PC-3 (cell line): ENCODE measurements around the gene MEX3A. TPM values are rescaled to one million over a fixed set of nuclear protein-coding genes. Genes with fewer than 3 reads are reported as not detected.

Experiments
- ATAC-seq: fragments of 200-7000 bp; cut with Tn5 transposase; 2 replicates; pipeline ENCODE4 v1.9.1; 2020; ENCODE audit warnings: mild to moderate bottlenecking, moderate library complexity
- BruUV-seq: library from RNA; stranded (reverse); fragments of 400-500 nt; replicated peaks from 2 replicates; lab custom pipeline; 2021; lab: Mats Ljungman, UMichigan
- CTCF ChIA-PET: fragments of 300-600 bp; sonication (Branson Sonifier 250); formaldehyde crosslinking; loops from one replicate; lab custom pipeline; 2022; ENCODE audit warnings: antibody characterized with exemption; lab: Charles Lee
- POLR2A ChIA-PET: fragments of 300-600 bp; sonication (Branson Sonifier 250); formaldehyde crosslinking; loops from one replicate; lab custom pipeline; 2022; ENCODE audit warnings: antibody characterized with exemption; ENCODE audit not compliant: unreplicated experiment; lab: Charles Lee
- DNase-seq: peaks from one replicate; pipeline ENCODE4 v3.0.0-alpha.2; 2015
- H2AFZ ChIP-seq: fragments of 300-600 bp; sonication (generic); 2 replicates; pipeline ENCODE4 v1.6.0; 2016; ENCODE audit warnings: antibody characterized with exemption, low read length
- H3F3A ChIP-seq: fragments of 300-600 bp; sonication (generic); one replicate; pipeline ENCODE4 v1.6.0; 2017; ENCODE audit warnings: antibody characterized with exemption, low read length, control low read depth, mild to moderate bottlenecking; ENCODE audit not compliant: unreplicated experiment
- H3K27ac ChIP-seq: fragments of 300-600 bp; sonication (generic); 2 replicates; pipeline ENCODE4 v1.5.1; 2016; ENCODE audit warnings: mild to moderate bottlenecking, low read length
- H3K27me3 ChIP-seq: fragments of 300-600 bp; sonication (generic); 2 replicates; pipeline ENCODE4 v1.6.1; 2016; ENCODE audit warnings: low read length, mixed read lengths
- H3K36me3 ChIP-seq: fragments of 300-600 bp; sonication (generic); 2 replicates; pipeline ENCODE4 v1.6.1; 2016; ENCODE audit warnings: low read depth, mixed run types, low read length, mixed read lengths
- H3K4me1 ChIP-seq: fragments of 300-600 bp; sonication (generic); 2 replicates; pipeline ENCODE4 v1.5.1; 2016; ENCODE audit warnings: low read length; ENCODE audit not compliant: insufficient read depth
- H3K4me2 ChIP-seq: fragments of 300-600 bp; sonication (generic); 2 replicates; pipeline ENCODE4 v1.6.0; 2016; ENCODE audit warnings: low read length
- H3K4me3 ChIP-seq: fragments of 300-600 bp; sonication (generic); 2 replicates; pipeline ENCODE4 v1.5.1; 2016; ENCODE audit warnings: mild to moderate bottlenecking, low read length, mixed read lengths
- H3K79me2 ChIP-seq: fragments of 300-600 bp; sonication (generic); 2 replicates; pipeline ENCODE4 v1.6.1; 2017; ENCODE audit warnings: low read length, mixed read lengths
- H3K9ac ChIP-seq: fragments of 300-600 bp; sonication (generic); 2 replicates; pipeline ENCODE4 v1.6.0; 2016; ENCODE audit warnings: mild to moderate bottlenecking, low read length
- H3K9me2 ChIP-seq: fragments of 300-600 bp; sonication (generic); replicated peaks from 2 replicates; pipeline ENCODE4 v1.6.1; 2016; ENCODE audit warnings: mixed run types, low read length, mixed read lengths
- H3K9me3 ChIP-seq: fragments of 300-600 bp; sonication (generic); 2 replicates; pipeline ENCODE4 v1.6.1; 2016; ENCODE audit warnings: low read length, mixed read lengths
- H4K20me1 ChIP-seq: fragments of 300-600 bp; sonication (generic); 2 replicates; pipeline ENCODE4 v1.6.1; 2016; ENCODE audit warnings: low read length, mixed read lengths
- EZH2 ChIP-seq: fragments of 300-600 bp; sonication (generic); IDR thresholded peaks from one replicate; pipeline ENCODE4 v1.6.1; 2017; ENCODE audit warnings: antibody characterized with exemption, mild to moderate bottlenecking, low read length; ENCODE audit not compliant: unreplicated experiment
- EZH2phosphoT487 ChIP-seq: fragments of 300-600 bp; sonication (generic); IDR thresholded peaks from 2 replicates; pipeline ENCODE4 v1.6.1; 2018; ENCODE audit warnings: mild to moderate bottlenecking, antibody characterized with exemption, low read length, borderline replicate concordance
- intact Hi-C: fragments of 100-400 bp; cut with micrococcal nuclease; formaldehyde crosslinking; loops from 2 replicates; pipeline ENCODE4 v1.9.0; 2023
- total RNA-seq: library from RNA; depleted of rRNA; stranded (reverse); fragments of >200 nt; gene quantifications from 2 replicates; pipeline ENCODE4 v1.2.3, GENCODE V29; 2014
- TF ChIP-seq, protein P1 (sequence below): fragments of 300-600 bp; sonication (generic); conservative IDR thresholded peaks from 2 replicates; pipeline ENCODE4 v1.5.1; 2017; ENCODE audit warnings: antibody characterized with exemption, low read depth, mild to moderate bottlenecking, low read length

MEX3A gene
- total RNA-seq, 1 experiment from 2014 or later = 12.9 TPM

- Histone ChIP-seq H3K27ac (no peak overlapping the region), H3K27me3 (no peaks in the 10 kb centered on the region), H3K9me2 (no peaks in the 10 kb centered on the region), H3K9me3 (no peaks in the 10 kb centered on the region), H3K9ac (no peak overlapping the region), H3K4me1 (peaks cover 59% of the 10 kb centered on the region), H4K20me1 (no peaks in the 10 kb centered on the region), H3K36me3 (no peaks in the 10 kb centered on the region), H3F3A (no peaks in the 10 kb centered on the region), H3K4me3 (no peak overlapping the region), H3K4me2 (no peak overlapping the region), H3K79me2 (no peaks in the 10 kb centered on the region), H2AFZ (no peak overlapping the region)
- TF ChIP-seq, protein P1, sequence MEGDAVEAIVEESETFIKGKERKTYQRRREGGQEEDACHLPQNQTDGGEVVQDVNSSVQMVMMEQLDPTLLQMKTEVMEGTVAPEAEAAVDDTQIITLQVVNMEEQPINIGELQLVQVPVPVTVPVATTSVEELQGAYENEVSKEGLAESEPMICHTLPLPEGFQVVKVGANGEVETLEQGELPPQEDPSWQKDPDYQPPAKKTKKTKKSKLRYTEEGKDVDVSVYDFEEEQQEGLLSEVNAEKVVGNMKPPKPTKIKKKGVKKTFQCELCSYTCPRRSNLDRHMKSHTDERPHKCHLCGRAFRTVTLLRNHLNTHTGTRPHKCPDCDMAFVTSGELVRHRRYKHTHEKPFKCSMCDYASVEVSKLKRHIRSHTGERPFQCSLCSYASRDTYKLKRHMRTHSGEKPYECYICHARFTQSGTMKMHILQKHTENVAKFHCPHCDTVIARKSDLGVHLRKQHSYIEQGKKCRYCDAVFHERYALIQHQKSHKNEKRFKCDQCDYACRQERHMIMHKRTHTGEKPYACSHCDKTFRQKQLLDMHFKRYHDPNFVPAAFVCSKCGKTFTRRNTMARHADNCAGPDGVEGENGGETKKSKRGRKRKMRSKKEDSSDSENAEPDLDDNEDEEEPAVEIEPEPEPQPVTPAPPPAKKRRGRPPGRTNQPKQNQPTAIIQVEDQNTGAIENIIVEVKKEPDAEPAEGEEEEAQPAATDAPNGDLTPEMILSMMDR = no peak
- TF ChIP-seq EZH2 (no peak), EZH2phosphoT487 (no peak)
- ChIA-PET CTCF (interaction anchor here (4.7 kb wide), 1 partner anchor 32 kb away, joined by 22 read pairs; no protein-coding TSS in a partner anchor), POLR2A (interaction anchor here (0.8 kb wide), 1 partner anchor 30 kb away, joined by 3 read pairs; no protein-coding TSS in a partner anchor)
- DNase-seq (no peak), ATAC-seq (no peak)
- intact Hi-C loops = no loop called here
- no TSS peak for BruUV-seq
Measured at GRCh38 chr1:156098784-156099183, 16.5 kb upstream of the MEX3A start.

- H3F3A ChIP-seq = no peaks in the 10 kb centered on the region
- H4K20me1 ChIP-seq = no peaks in the 10 kb centered on the region
- ChIA-PET POLR2A (interaction anchor here (0.6 to 2.0 kb wide), 2 partner anchors 23 to 32 kb away, joined by 4 to 7 read pairs; no protein-coding TSS in a partner anchor), CTCF (interaction anchor here (0.8 to 4.7 kb wide), 8 partner anchors 17 to 128 kb away, joined by 3 to 22 read pairs (median 4); partner anchors contain the start of gene LMNA)
- peak overlapping the region; percentile 69; the same call in 1 of the 2 replicates for H3K27ac ChIP-seq
- intact Hi-C loops = no loop called here
- ATAC-seq = no peak
- H3K4me3 ChIP-seq = no peak overlapping the region
- H3K9me2 ChIP-seq = no peaks in the 10 kb centered on the region
- BruUV-seq = no TSS peak
- H3K4me2 ChIP-seq = no peak overlapping the region
- H3K9me3 ChIP-seq = no peaks in the 10 kb centered on the region
- H3K36me3 ChIP-seq = no peaks in the 10 kb centered on the region
- H3K79me2 ChIP-seq = no peaks in the 10 kb centered on the region
- no peak for DNase-seq
- no peaks in the 10 kb centered on the region for H3K27me3 ChIP-seq
- no peak for TF ChIP-seq EZH2phosphoT487
- TF ChIP-seq, protein P1 = no peak
- H3K9ac ChIP-seq = peak overlapping the region; percentile 57; the same call in 1 of the 2 replicates
- no peak overlapping the region for H2AFZ ChIP-seq
- peaks cover 48% of the 10 kb centered on the region for H3K4me1 ChIP-seq
Measured at GRCh38 chr1:156097499-156098178, 15.4 kb upstream of the MEX3A start.
